K562 treated with DMSO at 1 percent for 4 hours (cell line): ENCODE data around the gene EXOSC7. TPM values are rescaled to one million over a fixed set of nuclear protein-coding genes. Genes with fewer than 3 reads are reported as not detected.

Experiments
- total RNA-seq: library from RNA; unstranded; fragments of 300-600 nt; gene quantifications from 2 replicates; pipeline ENCODE4 v1.2.3, GENCODE V29; 2022; ENCODE audit not compliant: insufficient read depth

EXOSC7 gene
- 37.4 and 49.3 TPM in 2 replicates for total RNA-seq

DNA sequence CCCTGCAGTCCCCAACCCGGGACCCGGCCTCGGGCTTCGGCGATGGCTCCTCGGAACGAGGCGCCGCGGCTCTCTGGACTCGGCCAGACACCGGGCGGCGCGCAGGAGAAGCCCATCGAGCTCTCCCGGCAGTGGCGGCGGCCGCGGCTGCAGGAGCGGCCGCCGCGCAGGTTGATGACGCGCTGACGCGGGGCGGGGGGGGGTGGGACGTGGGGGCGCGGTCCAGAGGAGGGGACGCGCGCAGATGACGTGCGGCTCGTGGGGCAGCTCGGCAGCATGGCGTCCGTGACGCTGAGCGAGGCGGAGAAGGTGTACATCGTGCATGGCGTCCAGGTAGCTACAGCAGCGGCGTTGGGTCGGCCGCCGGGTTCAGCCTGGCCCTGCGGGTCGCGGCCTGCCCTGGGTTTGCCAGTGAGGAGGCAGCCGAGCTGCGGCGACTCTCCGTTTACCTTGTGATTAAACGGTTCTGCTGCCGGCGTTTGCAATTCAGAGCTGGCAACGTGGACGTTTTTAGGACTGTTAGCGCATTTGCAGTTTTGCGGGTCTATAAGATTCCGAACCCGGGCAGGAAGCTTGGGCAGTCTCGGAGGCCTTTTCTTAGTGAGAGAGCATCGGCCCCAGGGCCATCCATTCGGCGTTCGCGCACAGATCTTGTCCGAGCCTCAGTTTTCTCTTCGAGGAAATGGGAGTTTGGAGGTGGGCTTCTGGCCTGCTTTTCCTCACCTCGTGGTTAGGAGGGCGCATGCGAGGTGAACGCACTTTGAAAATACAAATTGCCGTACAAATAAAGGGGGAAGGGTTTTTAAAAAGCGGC lies at the start of gene EXOSC7, which contains the start of gene ZDHHC3:
Gene EXOSC7, plus strand, starts transcription at position 243 of the 814 bp plus-strand sequence. Its CDS starts 34 bp downstream, at position 277.
Gene ZDHHC3, minus strand, starts transcription at position 173 of the 814 bp plus-strand sequence. CDS start 16,738 bp downstream, outside the sequence.

DNA sequence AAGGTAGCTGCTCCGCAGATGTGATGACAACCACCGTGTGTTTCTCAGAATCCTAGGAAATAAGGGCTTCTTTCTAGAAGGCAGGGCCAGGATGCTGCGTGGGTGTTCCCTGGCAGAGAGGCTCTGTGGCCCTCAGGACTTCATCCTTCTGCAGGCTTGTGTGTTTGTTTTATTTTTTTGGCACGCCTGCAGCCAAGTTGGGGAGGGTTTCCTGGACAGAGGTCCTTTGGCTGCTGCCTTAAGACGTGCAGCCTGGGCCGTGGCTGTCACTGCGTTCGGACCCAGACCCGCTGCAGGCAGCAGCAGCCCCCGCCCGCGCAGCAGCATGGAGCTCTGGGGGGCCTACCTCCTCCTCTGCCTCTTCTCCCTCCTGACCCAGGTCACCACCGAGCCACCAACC lies 50.0 kb downstream of the EXOSC7 start, which contains the start of gene CLEC3B:
Gene CLEC3B, plus strand, starts transcription at position 266 of the 400 bp plus-strand sequence. Its CDS starts 60 bp downstream, at position 326.

Other genes with a start within 250 kb of the EXOSC7 start
- gene ZNF501, start 246.6 kb upstream of the EXOSC7 start, total RNA-seq = 1.8 and 2.1 TPM in 2 replicates
- 15.3 and 16.4 TPM in 2 replicates for gene KIAA1143, start 214.6 kb upstream of the EXOSC7 start, total RNA-seq
- gene KIF15, start 214.4 kb upstream of the EXOSC7 start, total RNA-seq = 5.7 and 9.5 TPM in 2 replicates
- 3.6 TPM in 1 of 2 replicates, not detected in the other for gene TMEM42, start 114.3 kb upstream of the EXOSC7 start, total RNA-seq
- not detected in 2 replicates for gene TGM4, start 101.6 kb upstream of the EXOSC7 start, total RNA-seq
- 48.0 and 57.9 TPM in 2 replicates for gene ZDHHC3, start 70 bp upstream of the EXOSC7 start, total RNA-seq
- gene CLEC3B, start 50.1 kb downstream of the EXOSC7 start, total RNA-seq = not detected in 2 replicates
- gene CDCP1, start 170.1 kb downstream of the EXOSC7 start, total RNA-seq = 7.7 and 7.8 TPM in 2 replicates